Endothelial cell of umbilical vein (primary cell): ENCODE data around the gene BCAS3. TPM values are rescaled to one million over a fixed set of nuclear protein-coding genes. Genes with fewer than 3 reads are reported as not detected.

Experiments used
- BruUV-seq: library from RNA; stranded (reverse); fragments of 400-500 nt; replicated peaks from 2 replicates; lab custom pipeline; 2021; lab: Mats Ljungman, UMichigan
- CTCF ChIA-PET: fragments of 300-600, 350-600 bp; sonication (Branson Sonifier 250); formaldehyde crosslinking; loops from one replicate; lab custom pipeline; 2021; ENCODE audit warnings: antibody characterized with exemption, inconsistent platforms; lab: Charles Lee
- POLR2A ChIA-PET: fragments of 300-600, 350-600 bp; sonication (Branson Sonifier 250); formaldehyde crosslinking; loops from one replicate; lab custom pipeline; 2021; ENCODE audit warnings: antibody characterized with exemption, inconsistent platforms; lab: Charles Lee
- DNase-seq: peaks from one replicate; pipeline ENCODE4 v3.0.0-alpha.2; 2011; ENCODE audit warnings: low read depth, low spot score
- FAIRE-seq: peaks from 2 replicates; lab custom pipeline; 2011; peaks lifted over from hg19 to GRCh38; lab: Jason Lieb, UNC
- H2AFZ ChIP-seq: 2 replicates; pipeline ENCODE4 v1.6.0; 2012; ENCODE audit warnings: low read depth, low read length, control low read depth, inconsistent platforms
- H3K27ac ChIP-seq: 2 replicates; pipeline ENCODE4 v1.5.1; 2011; ENCODE audit warnings: low read depth, mild to moderate bottlenecking, control low read depth, low read length, moderate library complexity; ENCODE audit not compliant: insufficient read depth
- H3K27me3 ChIP-seq, 2 experiments: 2 replicates each; pipeline versions ENCODE4 v1.6.0 to v1.6.1; 2011; ENCODE audit warnings: low read length in 2 of 2, mixed read lengths in 1 of 2; ENCODE audit not compliant: control insufficient read depth in 2 of 2, insufficient read depth in 2 of 2
- H3K36me3 ChIP-seq, 2 experiments: 2 replicates in 1 of 2; 3 replicates in 1 of 2; pipeline ENCODE4 v1.5.1; 2011; ENCODE audit warnings: low read length in 2 of 2, mild to moderate bottlenecking in 1 of 2, moderate library complexity in 1 of 2; ENCODE audit not compliant: control insufficient read depth in 2 of 2, insufficient read depth in 2 of 2; ENCODE audit errors: extremely low read depth in 1 of 2
- H3K4me1 ChIP-seq: 3 replicates; pipeline ENCODE4 v1.5.1; 2011; ENCODE audit warnings: mild to moderate bottlenecking, low read length; ENCODE audit not compliant: control insufficient read depth, insufficient read depth; ENCODE audit errors: extremely low read depth
- H3K4me2 ChIP-seq: 2 replicates; pipeline ENCODE4 v1.6.1; 2011; ENCODE audit warnings: low read length, control low read depth, mixed read lengths; ENCODE audit not compliant: insufficient read depth
- H3K4me3 ChIP-seq, 3 experiments: fragments of 200-600 bp in 1 of 3; sonication (generic), shearing (Covaris generic) in 1 of 3; replicated peaks in 1 of 3; 2 replicates each; pipeline ENCODE4 v1.5.1; 2011 to 2016; ENCODE audit warnings: control low read depth in 3 of 3, low read length in 3 of 3, mild to moderate bottlenecking in 2 of 3, inconsistent platforms in 1 of 3, low read depth in 1 of 3, moderate library complexity in 1 of 3; ENCODE audit not compliant: insufficient read depth in 1 of 3
- H3K79me2 ChIP-seq: 2 replicates; pipeline ENCODE4 v1.6.0; 2012; ENCODE audit warnings: low read length, inconsistent platforms; ENCODE audit not compliant: control insufficient read depth, insufficient read depth
- H3K9ac ChIP-seq: replicated peaks from 2 replicates; pipeline ENCODE3; 2011; ENCODE audit warnings: low read length, control low read depth; ENCODE audit not compliant: insufficient read depth; ENCODE audit errors: extremely low read depth
- H3K9me1 ChIP-seq: replicated peaks from 3 replicates; pipeline ENCODE4 v1.6.0; 2011; ENCODE audit warnings: mild to moderate bottlenecking, low read length; ENCODE audit not compliant: control insufficient read depth, insufficient read depth; ENCODE audit errors: extremely low read depth
- H3K9me3 ChIP-seq: replicated peaks from 2 replicates; pipeline ENCODE4 v1.5.1; 2012; ENCODE audit warnings: low read length, inconsistent platforms; ENCODE audit not compliant: control insufficient read depth, insufficient read depth
- H4K20me1 ChIP-seq: replicated peaks from 2 replicates; pipeline ENCODE3; 2011; ENCODE audit warnings: mild to moderate bottlenecking, low read length; ENCODE audit not compliant: control insufficient read depth, insufficient read depth; ENCODE audit errors: extremely low read depth
- EZH2 ChIP-seq: IDR thresholded peaks from 2 replicates; pipeline ENCODE4 v1.6.1; 2012; ENCODE audit warnings: borderline replicate concordance, low read depth, mild to moderate bottlenecking, moderate library complexity, low read length, inconsistent platforms; ENCODE audit not compliant: severe bottlenecking
- FOS ChIP-seq: IDR thresholded peaks from 2 replicates; pipeline ENCODE4 v1.6.1; 2011; ENCODE audit warnings: mild to moderate bottlenecking, low read length, moderate library complexity, borderline replicate concordance; ENCODE audit not compliant: insufficient read depth
- GATA2 ChIP-seq: IDR thresholded peaks from 2 replicates; pipeline ENCODE4 v1.7.0; 2011; ENCODE audit warnings: low read depth, mild to moderate bottlenecking, moderate library complexity, mixed read lengths, low read length; ENCODE audit not compliant: insufficient read length, insufficient read depth
- JUN ChIP-seq: IDR thresholded peaks from 2 replicates; pipeline ENCODE4 v1.6.1; 2011; ENCODE audit warnings: borderline replicate concordance, low read depth; ENCODE audit not compliant: insufficient read length, insufficient read depth
- MYC ChIP-seq: IDR thresholded peaks from one replicate; pipeline ENCODE4 v1.6.1; 2011; ENCODE audit warnings: mild to moderate bottlenecking, low read depth, low read length
- POLR2A ChIP-seq: IDR thresholded peaks from 2 replicates; pipeline ENCODE4 v1.6.1; 2012; ENCODE audit warnings: low read depth, mild to moderate bottlenecking, control low read depth, low read length
- POLR2AphosphoS5 ChIP-seq: IDR thresholded peaks from 2 replicates; pipeline ENCODE4 v1.6.1; 2012; ENCODE audit warnings: low read depth, mild to moderate bottlenecking, control low read depth, low read length, moderate library complexity; ENCODE audit not compliant: insufficient read depth
- dilution Hi-C: fragments of 300-500 bp; cut with MboI; formaldehyde crosslinking; loops from one replicate; pipeline ENCODE4 v1.15.0; 2019; ENCODE audit warnings: low sequenced_read_pairs; ENCODE audit not compliant: extremely low pct_ligation_motif_present
- intact Hi-C: fragments of 100-400 bp; cut with micrococcal nuclease; formaldehyde crosslinking; loops from one replicate; pipeline ENCODE4 v1.10.0; 2022
- polyA plus RNA-seq, 4 experiments: library from polyadenylated mRNA; depleted of rRNA in 3 of 4; stranded (reverse) in 3 of 4; unstranded in 1 of 4; fragments of >200 nt; gene quantifications; 2 replicates each; pipeline versions ENCODE4 v1.2.1 to v1.2.3, GENCODE V29; 2011 to 2012; ENCODE audit warnings: missing spikeins in 1 of 4
- total RNA-seq: library from RNA; stranded (reverse); gene quantifications from 2 replicates; pipeline ENCODE4 v1.2.3, GENCODE V29; 2021
- TF ChIP-seq, protein P1 (sequence below), 2 donors: IDR thresholded peaks; 1 replicate in 1 of 2; 2 replicates in 1 of 2; pipeline ENCODE4 v1.5.1; 2011; ENCODE audit warnings: low read length in 2 of 2, mild to moderate bottlenecking in 2 of 2, moderate library complexity in 2 of 2, control low read depth in 1 of 2, inconsistent platforms in 1 of 2, low read depth in 1 of 2; ENCODE audit not compliant: insufficient read depth in 1 of 2; ENCODE audit errors: extremely low read depth in 1 of 2
- TF ChIP-seq, protein P2 (sequence below): IDR thresholded peaks from 2 replicates; pipeline ENCODE4 v1.6.1; 2011; ENCODE audit not compliant: insufficient read depth, insufficient read length

Gene BCAS3
- total and polyA plus RNA-seq, 2 donors (not counting 3 experiments of a cell fraction or from before 2014, with no cell fraction given), result 8.2 to 16.0 TPM

DNA sequence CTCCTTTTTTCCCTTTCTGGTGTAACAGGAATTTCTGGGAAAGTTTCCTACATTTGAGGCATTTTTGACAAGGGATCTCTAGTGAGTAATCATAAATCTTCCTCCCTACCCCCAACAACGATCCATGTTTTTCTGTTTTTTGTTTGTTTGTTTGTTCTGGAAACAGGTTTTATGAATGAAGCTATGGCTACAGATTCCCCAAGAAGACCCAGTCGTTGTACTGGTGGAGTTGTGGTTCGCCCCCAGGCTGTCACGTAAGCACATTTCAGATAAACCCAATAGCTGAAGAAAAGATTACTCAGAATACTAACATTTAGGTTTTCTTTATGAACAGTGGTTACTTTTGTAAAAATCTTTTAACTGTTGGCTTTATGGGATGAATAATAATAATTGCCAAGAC, 1.6 kb downstream of the BCAS3 start:
- Histone ChIP-seq H3K9me3 (no peaks in the 10 kb centered on the region), H3K4me2 (no peak overlapping the region), H2AFZ (no peak overlapping the region), H3K27me3 (no peaks in the 10 kb centered on the region), H3K4me1 (peaks cover 7% of the 10 kb centered on the region), H3K4me3 (no peak overlapping the region), H3K79me2 (no peaks in the 10 kb centered on the region), H3K36me3 (peaks cover 0 to 2% of the 10 kb centered on the region in 2 experiments), H3K27ac (no peak overlapping the region), H3K9ac (no peak overlapping the region), H3K9me1 (no peaks in the 10 kb centered on the region), H4K20me1 (no peaks in the 10 kb centered on the region)
- POLR2A ChIA-PET, result no interaction called here
- dilution Hi-C loops, result no loop called here
- intact Hi-C loops, result no loop called here
- no peak for TF ChIP-seq EZH2
- TF ChIP-seq FOS, result no peak
- TF ChIP-seq POLR2A, result no peak
- TF ChIP-seq, protein P1, sequence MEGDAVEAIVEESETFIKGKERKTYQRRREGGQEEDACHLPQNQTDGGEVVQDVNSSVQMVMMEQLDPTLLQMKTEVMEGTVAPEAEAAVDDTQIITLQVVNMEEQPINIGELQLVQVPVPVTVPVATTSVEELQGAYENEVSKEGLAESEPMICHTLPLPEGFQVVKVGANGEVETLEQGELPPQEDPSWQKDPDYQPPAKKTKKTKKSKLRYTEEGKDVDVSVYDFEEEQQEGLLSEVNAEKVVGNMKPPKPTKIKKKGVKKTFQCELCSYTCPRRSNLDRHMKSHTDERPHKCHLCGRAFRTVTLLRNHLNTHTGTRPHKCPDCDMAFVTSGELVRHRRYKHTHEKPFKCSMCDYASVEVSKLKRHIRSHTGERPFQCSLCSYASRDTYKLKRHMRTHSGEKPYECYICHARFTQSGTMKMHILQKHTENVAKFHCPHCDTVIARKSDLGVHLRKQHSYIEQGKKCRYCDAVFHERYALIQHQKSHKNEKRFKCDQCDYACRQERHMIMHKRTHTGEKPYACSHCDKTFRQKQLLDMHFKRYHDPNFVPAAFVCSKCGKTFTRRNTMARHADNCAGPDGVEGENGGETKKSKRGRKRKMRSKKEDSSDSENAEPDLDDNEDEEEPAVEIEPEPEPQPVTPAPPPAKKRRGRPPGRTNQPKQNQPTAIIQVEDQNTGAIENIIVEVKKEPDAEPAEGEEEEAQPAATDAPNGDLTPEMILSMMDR (IDR thresholded peaks at IDR 0.05; ENCODE audit: extremely low read depth in 1 of 2, insufficient read depth in 1 of 2, low read depth in 1 of 2, low read length in 2 of 2), result no peak
- no peak for TF ChIP-seq MYC
- TF ChIP-seq, protein P2, sequence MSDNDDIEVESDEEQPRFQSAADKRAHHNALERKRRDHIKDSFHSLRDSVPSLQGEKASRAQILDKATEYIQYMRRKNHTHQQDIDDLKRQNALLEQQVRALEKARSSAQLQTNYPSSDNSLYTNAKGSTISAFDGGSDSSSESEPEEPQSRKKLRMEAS, result no peak
- TF ChIP-seq GATA2, result no peak
- TF ChIP-seq POLR2AphosphoS5, result no peak
- no peak for TF ChIP-seq JUN
- FAIRE-seq (no peak), DNase-seq (no peak)
- CTCF ChIA-PET, result no interaction called here
- BruUV-seq, result no TSS peak
